HepG2 (cell line): ENCODE results near the gene IFNK. TPM values are rescaled to one million over a fixed set of nuclear protein-coding genes. Genes with fewer than 3 reads are reported as not detected.
A peak's percentile ranks its signal among the peaks of the same experiment; 100 is the strongest.

Experiments used
- ARID4A ChIP-seq: sonication (generic); formaldehyde crosslinking; IDR thresholded peaks from 2 replicates; pipeline ENCODE4 v1.5.0; 2020; ENCODE audit warnings: mild to moderate bottlenecking, missing genetic modification reagents, borderline replicate concordance
- HCFC1 ChIP-seq: fragments of 150-350 bp; IDR thresholded peaks from 2 replicates; pipeline ENCODE4 v1.6.1; 2014; ENCODE audit warnings: low read depth, low read length
- HNF4G ChIP-seq, 2 experiments: sonication (generic) in 1 of 2; formaldehyde crosslinking in 1 of 2; IDR thresholded peaks; 2 replicates each; pipeline versions ENCODE4 v1.4.0 to v1.6.1; 2011 to 2020; ENCODE audit warnings: borderline replicate concordance in 2 of 2, low read depth in 2 of 2, mild to moderate bottlenecking in 2 of 2, low read length in 1 of 2, missing genetic modification reagents in 1 of 2, moderate library complexity in 1 of 2
- KDM2A ChIP-seq: sonication (generic); formaldehyde crosslinking; IDR thresholded peaks from 2 replicates; pipeline ENCODE4 v1.4.0; 2020; ENCODE audit warnings: low read depth, missing genetic modification reagents, borderline replicate concordance
- MTA1 ChIP-seq: sonication (generic); formaldehyde crosslinking; IDR thresholded peaks from 2 replicates; pipeline ENCODE4 v1.4.0; 2020; ENCODE audit warnings: missing genetic modification reagents, mild to moderate bottlenecking, borderline replicate concordance
- NCOA5 ChIP-seq: sonication (generic); formaldehyde crosslinking; IDR thresholded peaks from 2 replicates; pipeline ENCODE4 v1.4.0; 2020; ENCODE audit warnings: missing genetic modification reagents
- NRL ChIP-seq: sonication (generic); formaldehyde crosslinking; IDR thresholded peaks from 2 replicates; pipeline ENCODE4 v1.5.0; 2020; ENCODE audit warnings: missing genetic modification reagents, mild to moderate bottlenecking, moderate library complexity, borderline replicate concordance
- PHF20 ChIP-seq: sonication (generic); formaldehyde crosslinking; IDR thresholded peaks from 2 replicates; pipeline ENCODE4 v1.5.0; 2020; ENCODE audit warnings: mild to moderate bottlenecking, missing genetic modification reagents
- SP4 ChIP-seq: sonication (generic); formaldehyde crosslinking; IDR thresholded peaks from 2 replicates; pipeline ENCODE4 v1.8.1; 2023; ENCODE audit warnings: mild to moderate bottlenecking, missing genetic modification reagents
- XBP1 ChIP-seq: sonication (generic); formaldehyde crosslinking; IDR thresholded peaks from 2 replicates; pipeline ENCODE4 v1.5.0; 2020; ENCODE audit warnings: missing genetic modification reagents
- ZNF235 ChIP-seq: sonication (generic); formaldehyde crosslinking; IDR thresholded peaks from 2 replicates; pipeline ENCODE4 v1.8.1; 2023; ENCODE audit warnings: mild to moderate bottlenecking, missing genetic modification reagents, borderline replicate concordance
- ZNF432 ChIP-seq: sonication (generic); formaldehyde crosslinking; IDR thresholded peaks from 2 replicates; pipeline ENCODE4 v1.5.0; 2020; ENCODE audit warnings: missing genetic modification reagents, mild to moderate bottlenecking, borderline replicate concordance
- ZNF574 ChIP-seq: sonication (generic); formaldehyde crosslinking; IDR thresholded peaks from 2 replicates; pipeline ENCODE4 v1.4.0; 2020; ENCODE audit warnings: missing genetic modification reagents
- ZNF670 ChIP-seq: sonication (generic); formaldehyde crosslinking; IDR thresholded peaks from 2 replicates; pipeline ENCODE4 v1.8.0; 2022; ENCODE audit warnings: mild to moderate bottlenecking, missing genetic modification reagents, borderline replicate concordance
- ZNF781 ChIP-seq: sonication (generic); formaldehyde crosslinking; IDR thresholded peaks from 2 replicates; pipeline ENCODE4 v1.5.1; 2020; ENCODE audit warnings: borderline replicate concordance, mild to moderate bottlenecking, missing genetic modification reagents; ENCODE audit errors: not compliant biosample characterization
- ZNF788 ChIP-seq: sonication (generic); formaldehyde crosslinking; IDR thresholded peaks from 2 replicates; pipeline ENCODE4 v1.5.0; 2020; ENCODE audit warnings: mild to moderate bottlenecking, missing genetic modification reagents, borderline replicate concordance
- polyA plus RNA-seq, 8 experiments: library from polyadenylated mRNA; depleted of rRNA in 3 of 8; stranded (reverse) in 7 of 8; unstranded in 1 of 8; fragments of >200 nt; fragmentation: Illumina TruSeq in 4 of 8; extraction: Trizol in 4 of 8; gene quantifications; 2 replicates each; pipeline versions ENCODE4 v1.2.1 to v1.2.3, GENCODE V29; 2011 to 2016; ENCODE audit warnings: low read depth in 4 of 8, missing spikeins in 1 of 8, mixed read lengths in 1 of 8; ENCODE audit not compliant: insufficient read depth in 1 of 8
- total RNA-seq, 5 experiments: library from RNA; depleted of rRNA; stranded (reverse); fragments of >200 nt; fragmentation: Illumina TruSeq; extraction: Trizol; gene quantifications; 2 replicates each; pipeline ENCODE4 v1.2.3, GENCODE V29; 2016; ENCODE audit warnings: low read depth in 1 of 5
- TF ChIP-seq, protein P1 (sequence below): IDR thresholded peaks from 2 replicates; pipeline ENCODE4 v1.6.1; 2016

Gene IFNK
- total and polyA plus RNA-seq, 2 of the 13 experiments (the other 11 are each of a cell fraction or from before 2014, with no cell fraction given): not detected

- TF ChIP-seq ARID4A (CRISPR knock-in tag) (peak; percentile 22; the same call in 1 of the 2 replicates), HCFC1 (peak; percentile 35; the same call in 1 of the 2 replicates), ZNF574 (CRISPR knock-in tag) (peak; percentile 63), HNF4G (IDR thresholded peaks at IDR 0.05; ENCODE audit: borderline replicate concordance, low read depth, low read length) (no peak), HNF4G (CRISPR knock-in tag; IDR thresholded peaks at IDR 0.05; ENCODE audit: borderline replicate concordance, low read depth) (no peak), NRL (CRISPR knock-in tag) (no peak), ZNF788 (CRISPR knock-in tag) (peak; percentile 40; the same call in 1 of the 2 replicates), NCOA5 (CRISPR knock-in tag) (no peak), MTA1 (CRISPR knock-in tag) (0 out of 2 replicates have a peak, but pooled peaks have one; percentile 39), PHF20 (CRISPR knock-in tag) (peak; percentile 60), XBP1 (CRISPR knock-in tag) (no peak), KDM2A (CRISPR knock-in tag) (peak; percentile 77), ZNF781 (no peak), SP4 (CRISPR knock-in tag) (peak; percentile 66; the same call in 1 of the 2 replicates), ZNF670 (CRISPR knock-in tag) (peak; percentile 66; the same call in 1 of the 2 replicates), ZNF235 (CRISPR knock-in tag) (no peak), ZNF432 (CRISPR knock-in tag) (no peak)
- TF ChIP-seq, protein P1, sequence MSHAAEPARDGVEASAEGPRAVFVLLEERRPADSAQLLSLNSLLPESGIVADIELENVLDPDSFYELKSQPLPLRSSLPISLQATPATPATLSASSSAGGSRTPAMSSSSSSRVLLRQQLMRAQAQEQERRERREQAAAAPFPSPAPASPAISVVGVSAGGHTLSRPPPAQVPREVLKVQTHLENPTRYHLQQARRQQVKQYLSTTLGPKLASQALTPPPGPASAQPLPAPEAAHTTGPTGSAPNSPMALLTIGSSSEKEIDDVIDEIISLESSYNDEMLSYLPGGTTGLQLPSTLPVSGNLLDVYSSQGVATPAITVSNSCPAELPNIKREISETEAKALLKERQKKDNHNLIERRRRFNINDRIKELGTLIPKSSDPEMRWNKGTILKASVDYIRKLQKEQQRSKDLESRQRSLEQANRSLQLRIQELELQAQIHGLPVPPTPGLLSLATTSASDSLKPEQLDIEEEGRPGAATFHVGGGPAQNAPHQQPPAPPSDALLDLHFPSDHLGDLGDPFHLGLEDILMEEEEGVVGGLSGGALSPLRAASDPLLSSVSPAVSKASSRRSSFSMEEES (CRISPR knock-in tag): peak; percentile 57; the same call in 1 of the 2 replicates
Measured at GRCh38 chr9:27573634-27574590, 49.8 kb downstream of the IFNK start (continued).
